AG09309 (cell line): ENCODE results near the gene GATA5.

Experiments
- DNase-seq: peaks from one replicate; pipeline ENCODE4 v3.0.0-alpha.2; 2010; ENCODE audit warnings: low read depth
- H3K4me3 ChIP-seq: 2 replicates; pipeline ENCODE4 v1.5.1; 2011; ENCODE audit warnings: mild to moderate bottlenecking, low read depth, low read length, moderate library complexity; ENCODE audit not compliant: control insufficient read depth
- TF ChIP-seq, protein P1 (sequence below): IDR thresholded peaks from 2 replicates; pipeline ENCODE4 v1.5.1; 2011; ENCODE audit warnings: mild to moderate bottlenecking, low read depth, low read length, inconsistent platforms; ENCODE audit not compliant: insufficient read depth, control insufficient read depth; ENCODE audit errors: missing control alignments

The GATA5 gene

DNA sequence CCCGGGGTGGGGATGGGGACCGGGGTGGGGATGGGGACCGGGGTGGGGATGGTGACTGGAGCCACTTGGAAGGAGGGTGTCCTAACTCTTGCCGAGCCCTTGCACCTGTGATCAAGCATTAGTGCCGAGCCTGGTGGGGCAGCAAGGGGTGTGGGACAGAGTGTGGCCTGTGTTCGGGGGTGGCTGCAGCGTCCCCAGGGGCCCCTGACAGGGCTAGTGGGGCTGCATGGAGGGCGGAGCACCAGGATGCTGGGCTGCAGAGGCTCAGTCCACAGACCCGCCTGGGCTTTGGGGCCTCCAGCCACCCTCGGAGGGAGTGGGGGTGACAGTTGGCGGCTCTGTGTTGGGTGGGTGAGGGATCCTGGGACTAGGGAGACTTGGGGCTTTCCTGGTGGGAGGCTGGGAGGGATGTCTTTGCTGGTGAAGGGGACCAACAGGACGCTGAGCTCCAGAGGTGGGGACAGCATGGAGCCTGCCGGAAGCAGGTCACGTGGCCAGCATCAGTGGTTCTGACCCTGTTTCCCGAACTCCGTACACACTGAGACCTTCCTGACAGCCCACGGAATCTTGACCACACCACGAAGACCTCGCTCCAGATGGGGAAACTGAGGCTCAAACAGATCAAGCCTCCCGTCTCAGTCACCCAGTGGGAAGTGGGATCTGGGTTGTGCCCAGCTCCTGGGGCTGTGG lies 53.0 kb downstream of the GATA5 start:
- TF ChIP-seq, protein P1, sequence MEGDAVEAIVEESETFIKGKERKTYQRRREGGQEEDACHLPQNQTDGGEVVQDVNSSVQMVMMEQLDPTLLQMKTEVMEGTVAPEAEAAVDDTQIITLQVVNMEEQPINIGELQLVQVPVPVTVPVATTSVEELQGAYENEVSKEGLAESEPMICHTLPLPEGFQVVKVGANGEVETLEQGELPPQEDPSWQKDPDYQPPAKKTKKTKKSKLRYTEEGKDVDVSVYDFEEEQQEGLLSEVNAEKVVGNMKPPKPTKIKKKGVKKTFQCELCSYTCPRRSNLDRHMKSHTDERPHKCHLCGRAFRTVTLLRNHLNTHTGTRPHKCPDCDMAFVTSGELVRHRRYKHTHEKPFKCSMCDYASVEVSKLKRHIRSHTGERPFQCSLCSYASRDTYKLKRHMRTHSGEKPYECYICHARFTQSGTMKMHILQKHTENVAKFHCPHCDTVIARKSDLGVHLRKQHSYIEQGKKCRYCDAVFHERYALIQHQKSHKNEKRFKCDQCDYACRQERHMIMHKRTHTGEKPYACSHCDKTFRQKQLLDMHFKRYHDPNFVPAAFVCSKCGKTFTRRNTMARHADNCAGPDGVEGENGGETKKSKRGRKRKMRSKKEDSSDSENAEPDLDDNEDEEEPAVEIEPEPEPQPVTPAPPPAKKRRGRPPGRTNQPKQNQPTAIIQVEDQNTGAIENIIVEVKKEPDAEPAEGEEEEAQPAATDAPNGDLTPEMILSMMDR: no peak
- no peak for DNase-seq
- H3K4me3 ChIP-seq: no peak overlapping the region

DNA sequence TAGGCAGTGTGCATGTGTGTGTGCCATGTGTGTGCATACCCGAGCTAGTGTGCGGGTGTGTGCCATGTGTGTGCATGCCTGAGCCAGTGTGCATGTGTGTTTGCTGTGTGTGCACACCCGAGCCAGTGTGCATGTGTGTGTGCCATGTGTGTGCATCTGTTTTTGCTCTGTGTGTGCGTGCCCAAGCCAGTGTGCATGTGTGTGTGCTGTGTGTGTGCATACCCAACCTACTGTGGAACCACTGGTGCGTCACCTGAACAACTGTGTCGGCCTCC lies 54.1 kb downstream of the GATA5 start:
- no peak for DNase-seq

DNA sequence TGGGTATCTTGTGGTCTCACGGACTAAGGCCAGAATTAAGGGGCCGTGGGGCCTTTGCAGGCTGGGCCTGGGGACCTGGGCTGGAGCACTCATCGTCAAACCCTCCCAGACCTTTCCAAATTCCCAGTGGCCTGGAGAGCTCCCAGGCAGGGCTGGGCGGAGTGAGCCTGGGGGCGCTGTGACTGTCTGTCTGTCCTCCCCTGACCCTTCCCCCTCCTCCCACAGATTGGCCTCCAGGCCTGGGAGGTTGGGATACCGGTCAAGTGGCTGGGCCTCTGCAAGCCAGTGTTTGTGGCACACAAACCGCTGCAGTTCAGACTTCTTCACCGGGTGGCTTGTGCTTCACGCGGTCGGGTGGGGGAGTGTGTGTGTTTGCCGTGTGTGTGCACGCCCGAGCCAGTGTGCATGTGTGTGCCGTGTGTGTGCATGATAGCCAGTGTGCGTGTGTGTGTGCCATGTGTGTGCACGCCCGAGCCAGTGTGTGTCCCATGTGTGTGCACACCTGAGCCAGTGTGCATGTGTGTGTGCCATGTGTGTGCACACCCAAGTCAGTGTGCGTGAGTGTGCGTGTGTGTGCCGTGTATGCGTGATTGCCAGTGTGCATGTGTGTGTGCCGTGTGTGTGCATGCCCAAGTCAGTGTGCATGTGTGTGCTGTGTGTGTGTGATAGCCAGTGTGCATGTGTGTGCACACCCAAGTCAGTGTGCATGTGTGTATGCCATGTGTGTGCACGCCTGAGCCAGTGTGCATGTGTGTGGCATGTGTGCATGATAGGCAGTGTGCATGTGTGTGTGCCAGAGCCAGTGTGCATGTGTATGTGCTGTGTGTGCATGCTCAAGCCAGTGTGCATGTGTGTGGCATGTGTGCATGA lies 54.7 kb downstream of the GATA5 start:
- TF ChIP-seq, protein P1: no peak

More for the DNA sequence above, 54.1 kb downstream of the GATA5 start:
- no peak overlapping the region for H3K4me3 ChIP-seq
- TF ChIP-seq, protein P1: no peak

DNA sequence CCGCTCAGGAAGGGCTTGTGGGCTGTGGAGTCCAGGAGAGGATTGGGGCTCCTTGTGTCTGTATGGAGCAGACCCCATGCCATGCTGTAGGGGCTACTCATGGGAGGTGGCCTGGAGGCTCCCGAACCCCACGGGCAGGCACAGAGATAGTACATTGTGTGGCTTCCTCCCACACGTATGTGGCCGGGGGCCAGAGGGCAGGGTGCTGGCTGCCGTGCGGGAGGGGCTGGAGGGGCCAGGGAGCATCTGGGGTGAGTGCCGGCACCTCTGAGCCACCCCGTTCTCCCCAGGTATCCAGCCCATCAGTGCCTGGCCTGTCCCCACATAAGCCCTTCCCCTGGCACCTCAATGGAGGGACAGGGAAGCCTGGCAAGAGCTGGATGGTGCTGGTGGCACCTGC lies 56.0 kb downstream of the GATA5 start:
- no peak for DNase-seq
- TF ChIP-seq, protein P1: no peak
- no peak overlapping the region for H3K4me3 ChIP-seq

More for the DNA sequence above, 54.7 kb downstream of the GATA5 start:
- H3K4me3 ChIP-seq: no peak overlapping the region
- no peak for DNase-seq

DNA sequence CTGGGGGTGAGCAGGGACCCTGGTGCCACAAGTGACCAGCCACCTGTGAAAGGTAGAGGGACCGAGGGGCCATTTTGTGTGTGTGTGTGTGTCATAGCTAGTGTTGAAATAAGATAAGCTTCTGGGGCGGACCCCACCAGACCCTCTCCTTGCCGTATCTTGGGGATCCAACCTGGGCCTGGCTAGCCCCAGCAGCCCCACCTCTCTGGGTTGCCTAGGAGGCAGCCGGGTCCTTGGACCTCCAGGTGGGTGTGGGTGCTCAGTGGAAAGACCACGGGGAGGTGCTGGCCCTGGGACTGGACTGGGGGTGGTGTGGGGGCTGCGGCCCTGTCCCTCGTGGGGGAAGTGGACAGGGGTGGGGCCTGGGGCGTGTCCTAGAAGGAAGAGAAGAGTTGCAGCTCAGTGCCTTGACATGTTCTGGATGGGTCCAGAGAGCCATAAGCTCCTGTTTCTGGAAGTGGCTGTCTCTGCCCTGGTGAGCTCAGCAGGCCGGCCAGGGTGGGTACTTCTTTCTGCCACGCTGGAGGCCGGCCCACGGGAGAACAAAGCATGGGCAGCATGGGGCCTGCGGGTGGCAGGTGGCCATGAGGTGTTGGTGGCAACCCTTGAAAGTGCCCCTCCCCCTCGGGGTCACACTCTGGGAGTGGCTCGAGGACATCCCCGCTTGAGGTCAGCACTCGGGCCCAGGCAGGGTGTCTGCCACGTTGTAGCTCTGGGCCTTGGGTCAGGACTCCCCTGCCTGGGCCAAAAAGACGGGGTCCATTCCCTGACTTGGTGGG lies 56.9 kb downstream of the GATA5 start:
- DNase-seq: no peak
- no peak overlapping the region for H3K4me3 ChIP-seq
- TF ChIP-seq, protein P1: no peak

DNA sequence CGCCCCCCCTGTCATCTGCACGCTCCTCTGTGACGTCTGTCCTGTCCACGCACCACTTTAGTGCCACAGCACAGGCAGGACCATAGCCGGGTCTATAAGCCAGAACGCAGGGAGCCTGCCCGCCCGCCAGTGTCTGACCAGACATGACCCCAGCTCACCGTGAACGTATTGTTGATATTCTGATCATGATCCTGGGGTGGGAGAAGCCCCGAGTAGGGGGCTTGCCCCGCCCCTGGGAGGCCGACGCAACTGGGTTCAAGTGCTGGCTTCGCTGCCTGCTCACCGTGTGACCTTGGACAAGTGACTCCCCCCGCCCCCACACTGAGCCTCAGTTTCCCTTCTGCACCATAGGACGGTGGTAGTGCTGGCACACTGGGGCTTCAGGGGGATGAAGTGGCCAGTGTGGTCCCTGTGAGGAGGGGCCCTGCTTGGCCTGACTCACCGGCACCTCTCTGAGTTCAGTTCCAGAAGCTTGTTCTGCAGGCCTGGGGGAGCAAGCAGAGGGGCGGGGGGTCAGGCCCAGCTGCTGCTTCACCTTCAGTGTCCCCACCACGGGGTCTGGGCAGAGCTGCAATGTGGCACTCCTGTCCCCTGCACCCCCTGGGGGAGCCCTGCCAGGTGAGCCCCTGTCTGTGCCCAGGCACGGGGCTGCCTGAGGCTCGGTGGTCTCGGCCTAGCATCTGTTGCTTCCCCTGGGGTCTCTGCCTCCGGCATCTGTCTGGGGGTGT lies 57.6 kb downstream of the GATA5 start:
- TF ChIP-seq, protein P1: no peak
- H3K4me3 ChIP-seq: no peak overlapping the region
- DNase-seq: no peak
